ENCODE results near the gene TCTN3.
"Not testable (repeated sequence)": the region's sequence is repeated elsewhere in the genome, so short reads cannot be mapped to it uniquely, and the experiment has no call there.

The TCTN3 gene

GRCh38 chr10:95688648-95689047 lies 5.1 kb downstream of the TCTN3 start:
- no peak for DNase-seq (ENCODE audit: low read depth)

- DNase-seq (ENCODE audit: low read depth): no peak
Observed at GRCh38 chr10:95683966-95684365, 9.8 kb downstream of the TCTN3 start.

DNA sequence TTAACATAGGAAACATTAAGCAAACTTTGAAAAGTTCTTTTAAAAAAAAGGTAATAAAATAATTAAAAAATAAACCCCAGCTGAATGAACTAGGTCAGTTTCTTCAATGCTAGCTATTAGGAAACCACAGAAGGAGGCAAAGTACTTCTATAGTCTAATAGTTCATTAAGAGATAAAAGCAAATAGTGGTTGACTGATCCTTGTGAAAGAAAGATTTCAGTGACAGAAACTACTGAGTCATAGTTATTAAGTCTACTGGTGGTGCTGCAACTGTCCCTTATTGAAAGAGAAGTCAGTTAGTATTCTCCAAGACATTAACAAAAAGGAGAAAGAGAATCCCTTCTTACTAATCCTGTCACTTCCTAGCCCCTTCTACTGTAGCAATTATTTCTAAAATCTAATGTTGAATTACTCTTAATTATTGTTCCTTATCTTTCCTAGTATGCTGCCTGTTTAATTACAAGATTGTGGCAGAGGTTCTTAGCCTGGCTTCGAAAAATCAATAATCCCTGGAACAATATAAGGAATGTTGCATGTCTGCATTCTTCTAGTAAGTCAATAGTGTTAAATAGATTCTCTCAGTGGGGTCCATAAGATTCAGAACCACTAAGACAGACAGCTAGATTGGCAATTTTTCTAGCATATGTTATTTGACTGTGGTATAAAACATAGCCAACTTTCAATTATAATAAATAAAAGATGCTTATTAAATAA lies 18.2 kb downstream of the TCTN3 start:
- DNase-seq (ENCODE audit: low read depth): no peak

DNA sequence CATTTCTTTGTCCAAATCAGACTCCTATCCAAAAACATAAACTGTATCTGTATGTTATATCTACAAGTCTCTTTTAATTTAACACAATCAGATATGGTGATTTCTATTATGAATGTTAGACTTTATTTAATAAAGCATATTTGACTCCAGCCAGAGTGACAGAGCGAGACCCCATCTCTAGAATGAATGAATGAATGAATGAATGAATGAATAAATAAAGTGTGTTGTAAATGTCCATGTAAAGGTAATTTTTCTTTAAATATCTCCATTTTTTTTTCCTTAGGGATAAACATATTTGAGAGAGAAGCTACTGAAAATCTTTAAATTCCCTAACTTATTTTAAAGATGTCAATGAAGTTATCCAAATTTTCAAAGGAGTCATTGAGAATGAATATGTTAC lies 19.1 kb downstream of the TCTN3 start:
- DNase-seq (ENCODE audit: low read depth): no peak

DNA sequence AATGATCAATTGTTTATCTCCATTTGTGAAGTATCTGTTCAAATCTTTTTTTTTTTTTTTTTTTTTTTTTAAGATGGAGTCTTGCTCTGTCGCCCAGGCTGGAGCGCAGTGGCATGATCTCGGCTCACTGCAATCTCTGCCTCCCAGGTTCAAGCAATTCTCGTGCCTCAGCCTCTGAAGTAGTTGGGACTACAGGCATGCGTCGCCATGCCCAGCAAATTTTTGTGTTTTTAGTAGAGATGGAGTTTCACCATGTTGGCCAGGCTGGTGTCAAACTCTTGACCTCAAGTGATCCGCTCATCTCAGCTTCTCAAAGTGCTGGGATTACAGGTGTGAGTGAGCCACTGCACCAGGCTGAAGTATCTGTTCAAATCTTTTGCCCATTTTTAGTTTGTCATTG lies 21.1 kb downstream of the TCTN3 start:
- DNase-seq (ENCODE audit: low read depth): not testable (repeated sequence)

DNA sequence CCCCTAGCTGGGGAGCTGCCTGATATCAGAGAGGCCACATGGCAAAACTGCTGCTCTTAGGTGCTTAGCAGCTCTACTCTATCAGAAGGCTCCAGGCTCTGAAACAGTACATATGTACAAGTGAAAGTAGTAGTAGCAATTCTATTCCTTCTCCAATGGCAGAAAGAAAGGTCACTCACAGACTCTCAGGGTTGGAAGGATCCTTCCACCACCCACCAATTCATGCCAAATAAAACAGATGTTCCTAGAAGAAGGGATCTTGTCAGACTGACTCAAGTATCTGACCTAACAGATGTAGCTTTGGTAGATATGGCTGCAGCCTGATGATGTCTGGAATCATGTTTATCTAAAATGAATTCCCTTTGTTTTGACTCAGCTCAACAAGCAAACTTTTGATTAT lies 29.2 kb downstream of the TCTN3 start:
- no peak for DNase-seq (ENCODE audit: low read depth)

DNA sequence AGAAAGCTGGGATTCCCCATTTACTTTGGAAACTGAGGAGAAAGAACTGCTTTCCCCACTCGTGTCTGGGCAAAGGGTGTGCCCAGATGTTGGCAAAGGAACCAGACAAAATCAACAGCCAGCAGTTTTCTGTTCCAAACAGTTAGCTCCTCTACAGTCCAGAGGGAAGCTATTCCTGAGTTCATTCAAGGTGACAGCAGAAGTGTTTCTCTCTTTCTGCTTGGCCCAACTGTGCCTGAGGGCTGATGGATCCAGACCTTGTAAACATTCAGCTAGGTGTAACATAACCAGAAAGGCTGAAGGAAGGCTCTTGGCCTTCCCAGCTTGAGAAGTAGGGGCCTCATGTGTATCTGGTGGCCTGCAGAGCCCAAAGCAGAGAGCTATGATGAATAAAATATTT lies 30.2 kb downstream of the TCTN3 start:
- no peak for DNase-seq (ENCODE audit: low read depth)

DNA sequence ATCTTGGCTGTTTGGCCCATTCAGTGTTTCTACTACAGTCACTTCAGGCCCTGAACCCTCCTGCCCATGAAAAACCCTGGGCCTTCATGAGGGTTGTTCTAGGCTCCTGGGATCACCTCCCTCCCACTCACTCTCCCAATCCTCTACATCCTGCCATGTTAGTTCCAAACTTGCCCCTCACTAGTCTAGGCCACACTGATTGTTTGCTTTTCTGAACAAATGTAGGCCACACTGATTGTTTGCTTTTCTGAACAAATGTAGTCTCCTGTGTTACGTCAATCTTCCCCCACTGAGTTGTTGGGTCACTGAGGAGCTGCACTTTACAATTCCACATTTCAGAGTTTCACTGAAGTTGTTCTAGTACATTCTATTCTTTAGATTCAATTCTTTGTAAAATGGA lies 31.9 kb downstream of the TCTN3 start:
- DNase-seq (ENCODE audit: low read depth): no peak

- no peak for DNase-seq (ENCODE audit: low read depth)
Observed at GRCh38 chr10:95660283-95660682, 33.4 kb downstream of the TCTN3 start.

DNA sequence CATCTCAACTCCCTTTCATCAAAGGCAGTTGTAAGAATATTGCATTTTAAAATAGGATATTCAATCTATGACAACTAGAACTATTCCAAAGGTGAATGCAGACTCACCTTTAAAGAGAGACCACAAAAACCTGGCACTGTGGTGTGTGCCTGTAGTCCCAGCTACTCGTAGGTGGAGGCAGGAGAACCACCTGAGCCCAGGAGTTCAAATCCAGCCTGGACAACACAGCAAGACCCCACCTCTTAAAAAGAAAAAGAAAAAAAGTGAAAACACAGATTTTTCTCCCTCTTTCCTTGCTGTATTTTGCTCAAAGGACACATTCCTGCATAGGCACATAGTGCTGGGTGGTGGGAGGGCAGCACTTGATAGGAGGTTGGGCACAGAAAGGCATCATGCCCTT lies 36.5 kb downstream of the TCTN3 start:
- no peak for DNase-seq (ENCODE audit: low read depth)

GRCh38 chr10:95656291-95657164 lies 37.2 kb downstream of the TCTN3 start, which contains the start of gene ALDH18A1:
Gene ALDH18A1 (minus strand): TSS chr10:95656711. CDS start chr10:95653377, 3,334 bp downstream.
- DNase-seq (ENCODE audit: low read depth): peak; percentile 63

- no peak for DNase-seq (ENCODE audit: low read depth)
Observed at GRCh38 chr10:95655571-95656290, 38.0 kb downstream of the TCTN3 start.

GRCh38 chr10:95653895-95654294 lies 39.8 kb downstream of the TCTN3 start:
- DNase-seq (ENCODE audit: low read depth): no peak

GRCh38 chr10:95651346-95652060 lies 42.2 kb downstream of the TCTN3 start:
- DNase-seq (ENCODE audit: low read depth): no peak

DNA sequence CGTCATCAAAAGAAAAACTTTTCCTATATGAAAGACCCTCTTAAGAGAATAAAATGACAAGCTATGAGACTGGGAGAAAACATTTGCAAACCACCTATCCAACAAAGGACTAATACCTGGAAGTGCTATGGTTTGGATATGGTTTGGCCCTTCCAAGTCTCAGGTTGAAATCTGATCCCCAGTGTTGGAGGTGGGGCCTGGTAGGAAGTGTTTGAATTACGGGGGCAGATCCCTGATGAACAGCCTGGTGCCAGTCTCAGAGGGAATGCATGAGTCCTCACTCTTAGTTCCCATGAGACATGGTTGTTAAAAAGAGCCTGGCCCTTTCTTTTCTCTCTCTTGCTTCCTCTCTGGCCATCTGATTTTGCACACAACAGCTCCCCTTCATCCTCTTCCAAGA lies 43.5 kb downstream of the TCTN3 start:
- DNase-seq (ENCODE audit: low read depth): no peak

DNA sequence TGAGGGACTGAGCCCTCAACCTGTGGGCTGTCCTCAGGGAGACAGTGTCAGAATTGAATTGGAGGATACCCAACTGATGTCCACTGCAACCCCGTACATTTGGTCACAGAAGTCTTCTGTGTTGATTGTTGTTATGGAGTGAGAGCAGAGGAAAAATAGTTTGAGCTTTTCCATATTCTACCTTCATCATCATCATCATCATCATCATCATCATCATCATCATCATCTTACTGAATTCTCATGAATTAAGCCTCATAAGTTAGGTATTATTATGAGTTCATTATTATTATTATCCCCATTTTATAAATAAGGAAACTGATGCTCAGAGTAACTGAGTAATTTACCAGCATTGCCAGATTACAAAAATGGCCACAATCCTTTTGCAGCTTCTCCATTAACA lies 45.6 kb downstream of the TCTN3 start:
- DNase-seq (ENCODE audit: low read depth): no peak

GRCh38 chr10:95646160-95646559 lies 47.6 kb downstream of the TCTN3 start:
- DNase-seq (ENCODE audit: low read depth): no peak

- no peak for DNase-seq (ENCODE audit: low read depth)
Observed at GRCh38 chr10:95644901-95645300, 48.8 kb downstream of the TCTN3 start.

- DNase-seq (ENCODE audit: low read depth): no peak
Observed at GRCh38 chr10:95640891-95641315, 52.8 kb downstream of the TCTN3 start.

DNA sequence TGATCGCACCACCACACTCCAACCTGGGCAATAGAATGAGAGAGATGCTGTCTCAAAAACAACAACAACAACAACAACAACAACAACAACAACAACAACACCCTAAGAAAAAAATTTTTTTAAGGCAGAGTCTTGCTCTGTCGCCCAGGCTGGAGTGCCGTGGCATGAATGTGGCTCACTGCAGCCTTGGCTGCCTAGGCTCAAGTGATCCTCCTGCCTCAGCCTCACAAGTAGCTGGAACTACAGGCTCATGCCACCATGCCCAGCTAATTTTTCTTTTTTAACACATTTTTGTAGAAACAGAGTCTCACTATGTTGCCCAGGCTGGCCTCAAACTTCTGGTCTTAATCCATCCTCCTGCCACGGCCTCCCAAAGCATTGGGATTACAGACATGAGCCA lies 55.8 kb downstream of the TCTN3 start:
- DNase-seq (ENCODE audit: low read depth): no peak

DNA sequence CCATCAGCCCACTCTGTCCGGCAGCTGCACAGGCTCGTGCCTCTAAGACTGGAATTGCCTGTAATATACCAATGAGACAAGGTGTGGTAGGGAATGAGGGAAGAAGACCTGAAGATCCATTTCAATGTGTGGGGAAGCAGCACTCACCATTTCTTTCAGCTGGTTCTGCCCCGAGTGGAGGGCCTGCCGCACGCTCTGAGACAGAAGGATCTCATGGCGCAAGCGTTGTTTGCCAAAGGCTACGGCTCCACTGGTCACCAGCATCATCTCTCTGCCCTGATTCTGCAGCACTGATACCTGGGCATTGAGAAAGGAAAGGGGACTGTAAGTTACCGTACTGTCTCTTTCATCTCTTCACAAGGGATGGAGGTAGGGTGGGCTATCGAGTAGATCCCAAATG lies 56.6 kb downstream of the TCTN3 start:
- DNase-seq (ENCODE audit: low read depth): no peak

DNA sequence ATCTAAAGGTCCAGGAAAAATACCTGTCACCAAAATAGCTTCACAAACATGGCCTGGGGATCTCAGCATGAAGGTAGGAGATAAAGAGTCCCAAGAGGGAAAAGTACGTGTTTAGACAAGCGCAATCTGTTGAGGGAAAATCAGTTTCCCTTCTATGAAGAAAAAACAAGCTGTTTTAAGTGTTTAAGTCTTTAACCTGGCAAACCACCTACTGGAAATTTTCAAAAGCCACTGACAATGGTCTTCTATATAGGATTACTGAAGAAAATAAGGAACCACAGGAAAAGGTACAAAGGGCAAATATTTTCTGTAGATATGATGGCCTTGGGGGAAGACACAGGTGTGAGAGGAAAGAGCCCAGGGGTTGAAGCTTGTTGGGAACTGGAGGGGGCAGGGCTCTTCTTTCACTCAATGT lies 58.4 kb downstream of the TCTN3 start:
- no peak for DNase-seq (ENCODE audit: low read depth)

Measured in CMK (cell line).